Thoracic aorta (tissue), 2 donors: Measurements from ENCODE around the gene BRD3. TPM values are rescaled to one million over a fixed set of nuclear protein-coding genes. Genes with fewer than 3 reads are reported as not detected.

Experiments used
- ATAC-seq: fragments of 150-250 bp; one replicate; pipeline ENCODE4 v1.8.0; 2017; ENCODE audit warnings: low read depth; ENCODE audit not compliant: insufficient number of reproducible peaks, low FRiP score
- DNase-seq: peaks from one replicate; pipeline ENCODE4 v3.0.0-alpha.2; 2020; ENCODE audit warnings: low spot score
- H3K27ac ChIP-seq, 2 donors: fragments of 200-600 bp; sonication (generic); 1 replicate in 1 of 2; 2 replicates in 1 of 2; pipeline ENCODE4 v1.5.1; 2016; ENCODE audit warnings: mild to moderate bottlenecking in 2 of 2, moderate library complexity in 2 of 2
- H3K27me3 ChIP-seq: fragments of 200-600 bp; sonication (generic); replicated peaks from 2 replicates; pipeline ENCODE4 v1.6.0; 2016; ENCODE audit warnings: mild to moderate bottlenecking; ENCODE audit not compliant: insufficient read depth
- H3K36me3 ChIP-seq: fragments of 200-600 bp; sonication (generic); one replicate; pipeline ENCODE4 v1.5.1; 2016
- H3K4me1 ChIP-seq, 2 donors: fragments of 200-600 bp; sonication (generic); 1 replicate in 1 of 2; 2 replicates in 1 of 2; pipeline versions ENCODE4 v1.5.1 to v1.6.0; 2016; ENCODE audit warnings: low read depth in 2 of 2, mild to moderate bottlenecking in 1 of 2; ENCODE audit not compliant: control insufficient read depth in 1 of 2
- H3K4me3 ChIP-seq: fragments of 200-600 bp; sonication (generic); 2 replicates; pipeline ENCODE4 v1.5.1; 2016; ENCODE audit warnings: mild to moderate bottlenecking
- H3K9me3 ChIP-seq: fragments of 200-600 bp; sonication (generic); 2 replicates; pipeline ENCODE4 v1.5.1; 2016
- CTCF ChIP-seq: fragments of 200-600 bp; sonication (generic); IDR thresholded peaks from one replicate; pipeline ENCODE4 v1.5.1; 2019; ENCODE audit warnings: antibody characterized with exemption
- total RNA-seq, 2 donors: library from RNA; depleted of rRNA; stranded (reverse); fragments of >200 nt; gene quantifications; one replicate each; pipeline versions ENCODE4 v1.1.0 to v1.2.3, GENCODE V29; 2016

BRD3 gene
- total RNA-seq, 2 donors from 2014 or later, result 22.1 to 47.9 TPM

GRCh38 chr9:134014946-134015345, 52.9 kb downstream of the BRD3 start:
- H3K36me3 ChIP-seq, result no peaks in the 10 kb centered on the region
- no peaks in the 10 kb centered on the region for H3K9me3 ChIP-seq
- no peaks in the 10 kb centered on the region for H3K27me3 ChIP-seq
- DNase-seq (no peak), ATAC-seq (no peak)
- no peak overlapping the region for H3K4me3 ChIP-seq
- TF ChIP-seq CTCF, result no peak
- H3K27ac ChIP-seq, result no peak overlapping the region
- no peaks in the 10 kb centered on the region for H3K4me1 ChIP-seq

- H3K27ac ChIP-seq, result no peak overlapping the region
- DNase-seq, result no peak
- H3K9me3 ChIP-seq, result no peaks in the 10 kb centered on the region
- H3K36me3 ChIP-seq, result no peaks in the 10 kb centered on the region
- H3K4me3 ChIP-seq, result no peak overlapping the region
- no peaks in the 10 kb centered on the region for H3K27me3 ChIP-seq
- H3K4me1 ChIP-seq, result no peaks in the 10 kb centered on the region
- no peak for ATAC-seq
- TF ChIP-seq CTCF, result no peak
These were observed 56.4 kb downstream of the BRD3 start for GRCh38 chr9:134011401-134011800.

- no peak for TF ChIP-seq CTCF
- H3K4me3 ChIP-seq, result no peak overlapping the region
- H3K4me1 ChIP-seq, result no peaks in the 10 kb centered on the region
- no peaks in the 10 kb centered on the region for H3K9me3 ChIP-seq
- H3K27ac ChIP-seq, result no peak overlapping the region
- no peaks in the 10 kb centered on the region for H3K27me3 ChIP-seq
- DNase-seq (no peak), ATAC-seq (no peak)
- no peaks in the 10 kb centered on the region for H3K36me3 ChIP-seq
These were observed 57.3 kb downstream of the BRD3 start for GRCh38 chr9:134010310-134011173.

- Histone ChIP-seq H3K4me3 (no peak overlapping the region), H3K27ac (no peak overlapping the region), H3K27me3 (no peaks in the 10 kb centered on the region), H3K4me1 (no peaks in the 10 kb centered on the region), H3K36me3 (no peaks in the 10 kb centered on the region), H3K9me3 (no peaks in the 10 kb centered on the region)
- no peak for ATAC-seq
- no peak for TF ChIP-seq CTCF
- DNase-seq, result no peak
These were observed 60.3 kb downstream of the BRD3 start for GRCh38 chr9:134007571-134007970.

- ATAC-seq (no peak), DNase-seq (no peak)
- Histone ChIP-seq H3K27me3 (no peaks in the 10 kb centered on the region), H3K36me3 (no peaks in the 10 kb centered on the region), H3K9me3 (no peaks in the 10 kb centered on the region), H3K4me1 (no peaks in the 10 kb centered on the region), H3K4me3 (no peak overlapping the region), H3K27ac (no peak overlapping the region)
- no peak for TF ChIP-seq CTCF
These were observed 60.7 kb downstream of the BRD3 start for GRCh38 chr9:134007150-134007549.
